Activated CD8-positive, alpha-beta memory T cell treated with anti-CD3 and anti-CD28 coated beads, Interleukin-2, amount 50 U/mL, for 1 hour (primary cell): ENCODE results near the gene RHBDF1.

ENCODE experiments used
- DNase-seq: peaks from one replicate; pipeline ENCODE4 v3.0.0-alpha.2; 2020; ENCODE audit errors: extremely low read depth

Gene RHBDF1

GRCh38 chr16:72561-73548 is at the start of gene RHBDF1:
Gene RHBDF1, minus strand, starts transcription at chr16:72631. Its CDS starts 7,616 bp downstream, at chr16:65015.
- DNase-seq = no peak

- DNase-seq = no peak
These were observed 48.3 kb upstream of the RHBDF1 start for GRCh38 chr16:120756-121155.

DNA sequence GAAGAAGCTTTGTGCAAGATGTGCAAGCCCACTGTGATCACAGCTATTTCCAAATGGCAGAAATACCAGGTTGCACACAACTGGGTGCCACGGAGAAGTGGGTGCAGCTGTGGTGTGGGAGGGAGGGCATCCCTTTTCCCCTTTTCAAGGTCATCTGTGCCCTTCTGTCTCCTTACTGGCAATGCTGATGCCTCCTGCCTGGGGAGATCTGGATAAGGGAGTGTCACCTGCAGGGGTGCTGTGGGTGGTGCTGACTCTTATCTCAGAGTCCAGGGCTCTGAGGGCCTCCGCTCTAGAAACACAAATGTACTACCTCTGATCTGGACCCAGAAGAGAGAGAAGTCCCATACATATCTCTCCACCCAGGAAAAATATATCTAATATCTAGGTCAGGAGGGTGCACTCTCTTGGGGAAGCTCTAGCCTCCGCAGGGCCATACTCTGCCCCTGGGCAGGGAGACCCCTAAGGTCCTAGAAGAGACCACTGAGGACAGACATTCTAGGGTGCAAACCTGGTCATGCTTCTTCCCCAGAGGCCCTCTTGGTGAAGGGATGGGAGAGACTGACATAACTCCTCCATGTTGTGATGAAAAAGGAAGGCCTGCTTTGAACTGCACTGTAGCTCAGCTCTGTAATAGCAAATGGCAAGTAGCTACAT is 47.5 kb upstream of the RHBDF1 start:
- no peak for DNase-seq

DNA sequence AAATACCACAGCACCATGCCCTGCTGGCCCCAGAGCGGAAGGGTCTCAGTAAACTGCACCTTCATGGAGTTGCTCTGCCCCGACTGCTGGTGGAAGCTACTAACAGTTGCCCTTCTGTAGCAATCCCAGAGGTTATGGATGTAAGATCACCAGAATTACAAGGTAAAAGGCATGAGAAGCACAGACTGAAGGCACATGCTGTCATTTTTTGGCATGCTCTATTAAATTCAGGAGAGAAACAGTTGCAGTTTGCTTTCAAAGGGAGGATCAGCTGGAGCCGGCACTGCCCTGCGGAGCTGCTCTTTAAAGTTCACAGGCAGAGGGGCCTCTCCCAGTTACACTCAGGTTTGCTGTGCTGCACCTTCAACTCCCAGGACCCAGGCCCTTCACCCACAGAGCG is 46.9 kb upstream of the RHBDF1 start:
- no peak for DNase-seq

GRCh38 chr16:118857-119256 is 46.4 kb upstream of the RHBDF1 start:
- no peak for DNase-seq

DNA sequence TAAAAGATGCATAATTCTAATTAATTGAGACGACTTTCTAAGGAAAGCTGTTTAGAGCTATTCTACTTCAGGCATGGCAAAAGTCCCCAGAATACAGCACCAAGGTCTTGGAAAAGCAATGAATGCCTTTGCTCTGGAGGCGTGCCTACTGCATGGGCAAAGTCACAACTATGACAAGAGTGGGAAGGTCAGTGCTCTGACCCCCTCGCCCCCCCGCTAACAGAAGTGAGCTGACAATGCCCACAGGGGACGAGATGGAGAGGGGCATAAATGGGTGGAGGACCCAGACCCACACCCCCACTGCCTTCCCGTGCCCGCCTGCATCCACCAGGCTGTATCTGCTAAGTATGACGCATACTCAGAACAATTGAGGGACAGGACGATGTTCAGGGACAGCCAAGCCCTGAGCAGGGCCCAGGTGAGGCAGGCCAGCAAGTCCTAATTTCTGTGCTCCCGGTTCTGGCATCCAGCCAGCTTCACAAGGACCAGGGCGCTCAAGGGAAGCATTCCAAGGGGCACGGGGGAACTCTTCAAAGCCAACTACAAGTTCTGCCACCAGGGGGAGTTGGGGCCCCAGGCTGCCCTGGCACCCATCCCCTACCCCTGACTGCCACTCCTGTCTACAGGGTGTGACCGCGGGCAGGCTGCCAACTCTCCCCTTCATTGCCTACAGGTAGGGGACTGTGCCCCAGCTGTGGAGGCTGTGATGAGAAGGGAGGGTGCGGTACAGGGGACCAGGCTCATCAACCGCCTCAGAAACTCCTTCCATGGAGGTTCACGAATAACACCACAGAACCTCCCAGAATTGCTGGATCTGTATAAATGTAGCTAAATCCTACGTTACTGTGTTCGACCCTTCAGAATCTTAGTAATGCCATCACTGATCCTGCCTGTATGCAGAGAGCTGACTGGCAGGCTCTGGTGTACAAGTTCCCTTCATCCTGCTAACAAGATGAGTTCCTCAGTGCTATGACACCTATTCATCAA is 45.2 kb upstream of the RHBDF1 start:
- peak; percentile 44 for DNase-seq

GRCh38 chr16:116015-116414 is 43.6 kb upstream of the RHBDF1 start:
- DNase-seq = no peak

GRCh38 chr16:114327-114726 is 41.9 kb upstream of the RHBDF1 start:
- no peak for DNase-seq

- no peak for DNase-seq
These were observed 39.9 kb upstream of the RHBDF1 start for GRCh38 chr16:112153-112840.

DNA sequence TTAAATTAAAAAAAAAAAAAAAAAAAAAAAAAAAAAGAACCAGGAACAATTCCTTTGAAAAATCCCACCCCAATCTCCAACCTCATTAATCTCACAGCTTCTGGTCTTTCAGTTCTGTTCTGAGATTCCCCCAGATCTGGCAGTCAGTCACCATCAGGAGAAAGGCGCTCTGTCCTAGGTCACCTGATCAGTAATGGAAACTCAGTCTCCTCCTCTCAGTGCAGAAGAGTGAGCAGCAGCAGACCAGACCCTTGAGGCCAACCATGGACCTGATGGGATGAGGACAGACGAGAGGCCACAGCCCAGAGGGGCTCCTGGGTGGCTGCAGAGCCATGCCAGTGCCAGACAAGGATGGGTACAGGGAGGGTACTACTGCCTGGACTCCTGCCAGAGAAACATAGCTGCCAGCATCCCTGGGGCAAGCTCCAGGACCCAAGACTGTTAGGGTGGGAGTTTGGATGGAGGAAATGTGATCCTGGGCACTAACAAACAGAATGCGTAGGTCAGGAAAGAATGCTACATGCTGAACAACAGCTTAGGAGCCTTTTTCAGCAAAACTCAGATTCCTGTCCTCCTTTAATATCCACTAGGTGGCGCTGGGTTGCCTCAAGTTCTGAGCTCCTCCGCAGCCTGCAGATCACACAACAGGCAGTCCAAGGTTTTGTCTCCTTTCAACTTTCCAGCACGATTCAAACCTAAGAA is 34.3 kb upstream of the RHBDF1 start:
- DNase-seq = peak; percentile 14

DNA sequence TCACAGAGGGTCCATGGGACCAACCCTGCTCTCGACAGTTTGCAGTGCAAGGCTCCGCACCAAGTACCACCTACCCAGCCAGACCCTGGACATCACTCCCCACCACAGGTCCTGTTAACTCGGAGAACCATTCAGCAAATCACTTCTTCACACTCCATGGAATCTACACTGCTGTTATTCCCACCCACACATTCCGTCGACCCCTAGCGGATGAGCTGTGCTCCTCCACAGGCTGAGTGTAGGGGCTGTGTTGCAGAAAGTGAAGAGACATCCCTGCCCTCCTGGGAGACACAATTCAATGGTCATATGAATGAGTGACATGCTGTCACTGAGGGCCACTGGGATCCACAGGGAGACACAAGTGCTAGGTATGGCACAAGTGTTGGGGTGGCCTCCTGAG is 33.1 kb upstream of the RHBDF1 start:
- no peak for DNase-seq

DNA sequence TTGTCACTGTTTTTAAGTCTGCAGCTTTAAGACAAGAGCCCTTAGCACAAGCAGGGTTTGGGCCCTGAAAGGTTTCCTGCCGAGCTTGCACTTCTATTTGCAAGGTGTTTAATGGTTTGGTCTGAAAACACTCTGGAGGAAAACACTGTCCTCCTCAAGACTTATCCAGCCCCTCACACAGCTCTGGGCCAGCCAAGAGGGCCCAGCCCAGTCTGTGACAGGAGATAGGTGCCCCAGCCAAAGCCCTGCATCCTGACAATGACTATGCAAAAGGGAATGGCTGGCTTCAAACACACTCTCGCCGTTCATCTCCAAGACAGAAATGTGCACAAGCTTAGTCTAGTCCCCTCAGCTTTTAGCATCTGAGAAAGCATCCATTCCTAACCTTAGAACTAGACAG is 32.5 kb upstream of the RHBDF1 start:
- no peak for DNase-seq

DNA sequence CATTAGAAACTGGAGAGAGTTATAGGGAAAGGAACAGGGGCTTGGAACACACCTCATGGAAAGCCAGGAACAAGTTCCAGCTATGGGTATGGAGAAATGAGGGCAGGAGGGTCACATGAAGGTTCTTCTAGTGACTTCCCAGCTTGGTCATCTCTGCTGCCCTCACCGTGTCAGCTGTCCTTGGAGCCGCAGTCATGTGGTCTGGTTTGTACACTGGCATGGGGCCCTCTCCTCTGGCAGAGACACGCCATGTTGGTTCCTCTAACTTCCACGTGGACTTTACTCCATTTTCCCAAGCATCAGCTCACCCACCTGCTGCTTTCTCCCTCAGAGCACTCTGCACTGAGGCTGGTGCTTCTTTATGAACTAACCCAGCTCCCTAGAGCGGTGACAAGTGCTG is 31.9 kb upstream of the RHBDF1 start:
- no peak for DNase-seq

DNA sequence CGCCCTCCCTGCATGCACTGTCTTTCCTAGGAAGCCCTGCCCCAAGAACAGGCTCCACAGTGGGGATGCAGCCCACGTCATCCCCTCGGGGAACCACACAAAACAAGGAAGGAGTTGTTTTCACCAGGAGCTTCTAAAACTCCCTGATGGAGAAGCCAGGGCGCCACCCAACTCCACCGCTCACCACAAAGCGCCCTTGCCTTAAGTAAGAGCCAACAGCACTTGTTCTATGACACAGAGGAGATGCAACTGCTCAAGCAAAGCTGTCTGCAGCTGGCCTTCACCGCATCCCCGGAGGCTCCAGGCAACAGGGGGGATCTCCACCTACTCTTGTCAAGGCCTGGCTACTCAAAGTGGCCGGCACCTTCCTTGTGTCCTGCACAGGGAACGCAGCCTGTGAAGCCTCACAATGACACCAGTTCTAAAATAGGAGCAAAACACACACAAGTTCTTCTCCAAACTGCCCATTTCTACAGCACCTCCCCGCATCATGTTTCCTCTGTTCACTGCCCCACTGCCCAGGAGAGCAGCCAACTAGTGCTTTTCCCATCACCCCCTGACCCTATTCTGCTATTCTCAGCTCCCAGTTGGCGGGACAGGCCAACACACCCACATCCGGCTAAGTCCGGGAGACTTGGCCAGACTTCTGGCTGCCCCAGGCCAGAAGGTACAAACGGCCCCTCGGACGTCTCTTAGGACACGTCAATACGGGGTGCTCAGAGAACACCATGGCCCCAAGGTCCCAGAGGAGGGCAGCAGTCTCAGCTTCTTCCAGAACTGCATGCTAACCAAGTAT is 29.8 kb upstream of the RHBDF1 start:
- DNase-seq = no peak

- DNase-seq = no peak
These were observed 29.2 kb upstream of the RHBDF1 start for GRCh38 chr16:101586-101985.

GRCh38 chr16:100989-101388 is 28.6 kb upstream of the RHBDF1 start:
- no peak for DNase-seq

GRCh38 chr16:97822-98221 is 25.4 kb upstream of the RHBDF1 start:
- DNase-seq = no peak

GRCh38 chr16:96935-97381 is 24.5 kb upstream of the RHBDF1 start:
- DNase-seq = peak; percentile 66

DNA sequence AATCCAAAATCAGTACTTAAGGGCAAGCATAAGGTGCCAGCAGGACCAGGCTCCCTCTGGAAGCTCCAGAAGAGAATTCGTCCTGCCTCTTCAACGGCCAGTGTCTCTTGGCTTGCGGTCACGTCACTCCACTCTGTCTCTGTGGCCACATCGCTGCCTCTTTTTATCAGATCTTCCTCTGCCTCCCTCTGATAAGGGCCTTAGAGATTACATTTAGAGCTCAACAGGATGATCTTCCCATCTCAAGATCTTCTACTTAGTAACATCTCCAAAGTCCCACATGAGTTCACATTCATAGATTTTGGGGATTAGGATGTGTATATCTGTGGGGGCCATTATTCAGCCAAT is 22.5 kb upstream of the RHBDF1 start:
- no peak for DNase-seq
